Activated CD4-positive, alpha-beta memory T cell treated with anti-CD3 and anti-CD28 coated beads, Interleukin-2, amount 10 ng/mL, durations not matched to agents 7 days and 5 days (primary cell): Measurements from ENCODE around the gene CT45A9. TPM values are rescaled to one million over a fixed set of nuclear protein-coding genes. Genes with fewer than 3 reads are reported as not detected.
"Not testable (repeated sequence)": the region's sequence is repeated elsewhere in the genome, so short reads cannot be mapped to it uniquely, and the experiment has no call there.

Experiments
- CTCF ChIA-PET: fragments of 350-600 bp; sonication (Branson Sonifier 250); formaldehyde crosslinking; loops from one replicate; lab custom pipeline; 2021; ENCODE audit warnings: antibody characterized with exemption, inconsistent platforms; lab: Charles Lee
- POLR2A ChIA-PET: fragments of 350-600 bp; sonication (Branson Sonifier 250); formaldehyde crosslinking; loops from one replicate; lab custom pipeline; 2021; ENCODE audit warnings: antibody characterized with exemption; lab: Charles Lee
- DNase-seq: peaks from one replicate; pipeline ENCODE4 v3.0.0-alpha.2; 2020
- H3K27ac Mint-ChIP-seq: one replicate; pipeline ENCODE4 v1.8.0; 2021; ENCODE audit warnings: mild to moderate bottlenecking, mixed read lengths
- H3K27me3 Mint-ChIP-seq: one replicate; pipeline ENCODE4 v1.8.0; 2021; ENCODE audit warnings: mixed read lengths
- H3K36me3 Mint-ChIP-seq: one replicate; pipeline ENCODE4 v1.8.0; 2021; ENCODE audit warnings: low read depth, mixed read lengths
- H3K4me1 Mint-ChIP-seq: one replicate; pipeline ENCODE4 v1.8.0; 2021; ENCODE audit warnings: mixed read lengths
- H3K4me3 Mint-ChIP-seq: one replicate; pipeline ENCODE4 v1.8.0; 2021; ENCODE audit warnings: mild to moderate bottlenecking, mixed read lengths
- H3K9me3 Mint-ChIP-seq: one replicate; pipeline ENCODE4 v1.8.0; 2021; ENCODE audit warnings: mixed read lengths
- total RNA-seq, 2 experiments: library from RNA; stranded (reverse); gene quantifications; one replicate each; pipeline ENCODE4 v1.2.3, GENCODE V29; 2021

CT45A9 gene, protein sequence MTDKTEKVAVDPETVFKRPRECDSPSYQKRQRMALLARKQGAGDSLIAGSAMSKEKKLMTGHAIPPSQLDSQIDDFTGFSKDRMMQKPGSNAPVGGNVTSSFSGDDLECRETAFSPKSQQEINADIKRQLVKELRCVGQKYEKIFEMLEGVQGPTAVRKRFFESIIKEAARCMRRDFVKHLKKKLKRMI
- not detected for total RNA-seq

DNA sequence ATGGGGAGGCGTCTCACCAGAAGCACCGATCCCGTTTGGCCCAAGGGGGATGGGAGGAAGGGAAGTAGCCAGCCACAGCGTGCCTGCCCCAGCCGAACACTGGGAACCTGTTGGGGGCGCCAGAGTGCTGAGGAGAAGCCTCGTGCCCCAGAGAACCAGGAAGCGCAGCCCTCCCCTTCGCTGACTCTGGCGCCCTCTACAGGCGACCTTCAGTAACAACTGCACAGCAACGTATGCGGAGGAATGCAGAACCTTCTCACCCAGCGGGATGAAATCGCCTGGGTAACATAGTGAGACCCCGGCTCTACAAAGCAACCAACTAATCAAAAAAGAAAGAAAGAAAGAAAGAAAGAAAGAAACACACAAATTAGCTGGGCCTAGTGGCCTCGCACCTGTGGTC lies at the start of gene CT45A9:
Gene CT45A9 (minus strand): TSS at position 101 of the 400 bp plus-strand sequence. CDS start 3,751 bp downstream, outside the sequence.
- POLR2A ChIA-PET, H3K27me3 Mint-ChIP-seq, H3K27ac Mint-ChIP-seq, H3K4me1 Mint-ChIP-seq, H3K36me3 Mint-ChIP-seq, DNase-seq, H3K9me3 Mint-ChIP-seq, H3K4me3 Mint-ChIP-seq, CTCF ChIA-PET: not testable (repeated sequence)

DNA sequence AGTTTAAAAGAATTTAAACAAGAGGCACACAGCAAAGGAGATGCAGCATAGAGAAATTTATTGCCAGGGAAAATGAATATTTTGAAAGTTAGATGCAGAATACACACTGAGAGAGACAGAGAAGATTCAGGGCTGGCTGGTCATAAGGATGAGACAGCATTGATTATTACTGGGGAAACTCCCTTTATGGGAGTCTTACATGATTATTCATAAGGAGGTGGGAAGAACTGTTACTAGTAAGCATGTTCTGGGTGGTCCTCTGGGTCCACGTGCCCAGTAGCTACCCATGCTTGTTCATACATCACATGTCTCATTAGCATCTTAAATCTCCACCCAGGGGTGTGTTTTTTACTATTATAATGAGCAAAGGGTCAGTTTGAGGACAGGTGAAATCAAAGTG lies 48.9 kb upstream of the CT45A9 start:
- DNase-seq, H3K36me3 Mint-ChIP-seq, H3K9me3 Mint-ChIP-seq, POLR2A ChIA-PET, CTCF ChIA-PET, H3K4me3 Mint-ChIP-seq, H3K27ac Mint-ChIP-seq, H3K27me3 Mint-ChIP-seq, H3K4me1 Mint-ChIP-seq: not testable (repeated sequence)

DNA sequence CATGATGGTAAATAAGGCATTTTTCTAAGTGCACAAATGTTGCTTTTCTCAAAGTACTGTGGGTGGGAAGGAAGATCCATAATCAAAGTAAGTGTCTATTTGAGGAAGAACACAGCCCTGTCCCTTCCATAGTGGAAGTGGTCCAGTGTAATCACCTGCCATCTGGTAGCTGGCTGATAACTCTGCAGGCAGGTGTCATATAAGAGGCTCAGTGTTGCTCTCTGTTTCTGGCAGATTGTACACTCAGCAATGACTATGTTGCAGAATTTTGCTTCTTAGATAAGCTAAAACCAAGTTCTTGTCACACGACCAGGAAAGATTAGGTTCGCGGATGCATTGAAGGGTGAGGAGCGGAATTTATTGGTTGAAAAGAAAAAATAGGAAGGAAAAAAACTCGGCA lies 42.8 kb upstream of the CT45A9 start:
- CTCF ChIA-PET = no interaction called here
- no peak for DNase-seq
- Mint-ChIP-seq H3K36me3 (no peaks in the 10 kb centered on the region), H3K9me3 (no peaks in the 10 kb centered on the region), H3K4me3 (no peak overlapping the region), H3K4me1 (no peaks in the 10 kb centered on the region), H3K27me3 (peaks cover 2% of the 10 kb centered on the region), H3K27ac (no peak overlapping the region)
- POLR2A ChIA-PET = no interaction called here

DNA sequence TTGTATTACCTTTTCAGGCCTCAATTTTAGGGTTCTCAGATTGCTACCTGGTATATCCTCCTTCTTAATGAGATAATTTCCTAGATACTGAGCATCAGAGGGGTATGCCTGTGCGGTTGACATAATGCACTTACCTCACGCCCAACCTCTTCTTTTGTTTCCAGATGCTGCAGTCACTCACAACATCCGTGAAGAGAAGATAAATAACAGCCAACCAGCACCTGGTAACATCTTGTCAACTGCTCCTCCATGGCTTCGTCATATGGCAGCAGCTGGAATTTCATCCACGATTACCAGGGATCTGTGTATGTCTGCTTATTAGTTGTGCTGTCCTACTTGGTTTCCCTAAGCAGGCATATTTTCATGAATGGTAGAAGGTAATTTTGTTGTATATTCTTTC lies 38.6 kb upstream of the CT45A9 start:
- Mint-ChIP-seq H3K27ac (no peak overlapping the region), H3K4me3 (no peak overlapping the region), H3K9me3 (no peaks in the 10 kb centered on the region), H3K4me1 (no peaks in the 10 kb centered on the region), H3K36me3 (no peaks in the 10 kb centered on the region), H3K27me3 (peaks cover 2% of the 10 kb centered on the region)
- no peak for DNase-seq
- CTCF ChIA-PET = no interaction called here
- POLR2A ChIA-PET = no interaction called here

DNA sequence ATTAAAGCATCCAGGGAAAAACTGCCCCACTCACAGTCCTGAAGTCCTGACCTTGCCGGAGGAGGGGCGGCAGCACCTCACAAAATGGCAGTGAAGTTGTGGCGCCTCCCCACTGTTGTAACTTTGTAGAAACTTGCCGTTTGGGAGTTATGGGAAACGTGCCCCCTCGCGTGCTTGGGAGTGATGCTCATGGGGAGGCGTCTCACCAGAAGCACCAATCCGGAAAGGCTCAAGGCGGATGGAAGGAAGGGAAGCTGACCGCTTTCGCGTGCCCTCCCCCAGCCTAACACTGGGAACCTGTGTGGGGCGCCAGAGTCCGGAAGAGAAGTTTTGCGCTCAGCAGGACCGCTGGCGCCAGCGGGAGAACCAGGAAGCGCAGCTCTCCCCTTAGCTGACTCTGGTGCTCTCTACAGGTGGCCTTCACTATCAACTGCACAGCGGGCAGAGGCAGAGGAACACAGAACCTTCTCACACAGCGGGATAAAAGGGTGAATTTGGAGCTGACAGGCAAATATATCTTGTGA lies 21.7 kb upstream of the CT45A9 start, which contains the start of the genes CT45A10 and SAGE1:
Gene CT45A10 (minus strand): TSS at position 151 of the 524 bp plus-strand sequence. CDS start 8,100 bp downstream, outside the sequence.
Gene SAGE1 (plus strand): TSS at position 423 of the 524 bp plus-strand sequence. CDS start 2,527 bp downstream, outside the sequence.
- Mint-ChIP-seq H3K4me3 (no peak within 1 kb of the TSS), H3K9me3 (no peaks in the 10 kb centered on the region), H3K4me1 (no peaks in the 10 kb centered on the region), H3K27ac (no peak within 1 kb of the TSS), H3K36me3 (no peaks in the 10 kb centered on the region), H3K27me3 (no peaks in the 10 kb centered on the region)
- ChIA-PET CTCF (no interaction called here), POLR2A (no interaction called here)
- no peak for DNase-seq

DNA sequence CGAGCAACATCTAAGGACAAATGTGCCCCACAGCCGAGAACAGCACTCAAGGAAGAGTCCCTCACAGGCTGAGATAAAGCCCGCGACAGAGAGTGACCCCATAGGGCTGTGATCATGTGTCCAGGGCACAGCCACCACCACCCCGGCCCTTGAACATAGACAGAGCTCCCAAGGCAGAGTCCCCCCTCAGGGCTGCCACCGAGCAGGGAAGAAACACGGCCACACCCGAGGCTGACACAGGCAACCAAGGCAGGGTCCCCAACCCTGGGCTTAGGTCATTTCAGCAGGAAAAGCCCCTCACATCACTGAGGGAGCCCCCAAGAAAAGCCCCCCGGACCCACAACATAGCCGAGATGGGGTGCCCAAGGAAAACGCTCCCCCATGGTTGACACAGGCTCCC lies 21.2 kb upstream of the CT45A9 start:
- Mint-ChIP-seq H3K9me3 (no peaks in the 10 kb centered on the region), H3K4me1 (no peaks in the 10 kb centered on the region), H3K4me3 (no peak overlapping the region), H3K27me3 (no peaks in the 10 kb centered on the region), H3K36me3 (no peaks in the 10 kb centered on the region), H3K27ac (no peak overlapping the region)
- CTCF ChIA-PET = no interaction called here
- DNase-seq = no peak
- POLR2A ChIA-PET = no interaction called here

DNA sequence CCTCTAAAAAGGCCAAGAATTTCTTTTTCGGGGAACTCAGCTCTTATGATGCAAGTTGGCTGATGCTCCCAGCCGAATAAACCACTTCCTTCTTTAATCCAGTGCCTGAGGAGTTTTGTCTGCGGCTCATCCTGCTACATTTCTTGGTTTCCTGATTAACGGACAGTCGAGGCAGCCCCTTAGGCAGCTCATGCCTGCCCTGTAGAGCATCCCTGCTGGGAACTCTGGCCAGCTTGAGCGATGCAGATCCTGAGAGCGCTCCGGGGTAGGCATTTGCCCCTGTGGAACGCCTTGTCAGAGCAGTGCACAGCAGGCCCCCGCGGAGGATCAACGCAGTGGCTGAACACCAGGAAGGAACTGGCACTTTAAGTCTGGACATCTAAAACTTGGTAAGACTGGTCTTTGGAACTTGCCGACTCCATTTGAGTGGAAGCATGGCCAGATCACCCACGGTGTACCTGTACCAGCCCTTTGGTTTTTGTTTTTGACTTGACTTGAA lies 18.5 kb upstream of the CT45A9 start:
- DNase-seq = no peak
- no peaks in the 10 kb centered on the region for H3K4me1 Mint-ChIP-seq
- CTCF ChIA-PET = no interaction called here
- no peak overlapping the region for H3K4me3 Mint-ChIP-seq
- no peaks in the 10 kb centered on the region for H3K27me3 Mint-ChIP-seq
- POLR2A ChIA-PET = no interaction called here
- no peaks in the 10 kb centered on the region for H3K36me3 Mint-ChIP-seq
- H3K9me3 Mint-ChIP-seq = no peaks in the 10 kb centered on the region
- H3K27ac Mint-ChIP-seq = no peak overlapping the region

DNA sequence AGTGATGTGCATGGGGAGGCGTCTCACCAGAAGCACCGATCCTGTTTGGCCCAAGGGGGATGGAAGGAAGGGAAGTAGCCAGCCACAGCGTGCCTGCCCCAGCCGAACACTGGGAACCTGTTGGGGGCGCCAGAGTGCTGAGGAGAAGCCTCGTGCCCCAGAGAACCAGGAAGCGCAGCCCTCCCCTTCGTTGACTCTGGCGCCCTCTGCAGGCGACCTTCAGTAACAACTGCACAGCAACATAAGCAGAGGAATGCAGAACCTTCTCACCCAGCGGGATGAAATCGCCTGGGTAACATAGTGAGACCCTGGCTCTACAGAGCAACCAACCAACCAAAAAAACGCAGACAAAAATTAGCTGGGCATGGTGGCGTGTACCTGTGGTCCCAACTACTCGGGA lies 17.4 kb upstream of the CT45A9 start:
- POLR2A ChIA-PET, H3K36me3 Mint-ChIP-seq, H3K4me3 Mint-ChIP-seq, CTCF ChIA-PET, H3K27me3 Mint-ChIP-seq, H3K9me3 Mint-ChIP-seq, H3K27ac Mint-ChIP-seq, H3K4me1 Mint-ChIP-seq: not testable (repeated sequence)
- DNase-seq = peak; percentile 39

DNA sequence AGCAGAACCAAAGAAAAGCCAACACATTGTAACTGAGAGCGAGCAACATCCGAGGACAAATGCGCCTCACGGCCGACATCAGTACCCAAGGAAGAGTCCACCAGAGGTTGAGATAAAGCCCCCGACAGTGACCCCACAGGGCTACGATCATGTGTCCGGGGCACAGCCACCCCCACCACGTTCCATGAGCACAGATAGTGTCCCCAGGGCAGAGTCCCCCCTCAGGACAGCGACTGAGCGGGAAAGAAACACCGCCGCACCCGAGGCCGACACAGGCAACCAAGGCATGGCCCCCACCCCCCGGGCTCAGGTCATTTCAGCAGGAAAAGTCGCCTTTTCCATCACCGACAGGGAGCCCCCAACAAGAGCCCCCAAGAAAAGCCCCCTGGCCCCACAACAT lies 16.6 kb upstream of the CT45A9 start:
- H3K4me1 Mint-ChIP-seq, H3K36me3 Mint-ChIP-seq, H3K4me3 Mint-ChIP-seq, H3K27ac Mint-ChIP-seq, POLR2A ChIA-PET, H3K27me3 Mint-ChIP-seq, H3K9me3 Mint-ChIP-seq, CTCF ChIA-PET: not testable (repeated sequence)
- peak; percentile 15 for DNase-seq

DNA sequence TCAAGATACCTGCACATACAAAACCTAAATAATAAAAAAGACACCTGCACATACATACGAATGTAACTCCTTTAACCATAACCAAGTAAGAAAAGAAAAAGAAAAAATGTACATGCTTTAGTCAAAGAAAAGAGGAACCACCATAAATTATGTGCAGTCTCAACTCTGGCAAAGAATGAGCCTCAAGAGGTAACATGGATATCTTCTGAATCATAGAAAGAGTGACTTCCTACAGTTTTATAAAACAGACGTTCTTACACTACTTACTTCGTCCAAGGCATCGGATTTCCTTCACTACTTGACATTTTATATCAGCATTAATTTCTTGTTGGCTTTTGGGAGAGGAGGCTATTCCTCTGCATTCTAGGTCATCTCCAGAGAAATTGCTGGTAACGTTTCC lies 11.1 kb upstream of the CT45A9 start:
- H3K4me1 Mint-ChIP-seq, H3K4me3 Mint-ChIP-seq, DNase-seq, POLR2A ChIA-PET, H3K27me3 Mint-ChIP-seq, H3K36me3 Mint-ChIP-seq, H3K27ac Mint-ChIP-seq, H3K9me3 Mint-ChIP-seq, CTCF ChIA-PET: not testable (repeated sequence)

DNA sequence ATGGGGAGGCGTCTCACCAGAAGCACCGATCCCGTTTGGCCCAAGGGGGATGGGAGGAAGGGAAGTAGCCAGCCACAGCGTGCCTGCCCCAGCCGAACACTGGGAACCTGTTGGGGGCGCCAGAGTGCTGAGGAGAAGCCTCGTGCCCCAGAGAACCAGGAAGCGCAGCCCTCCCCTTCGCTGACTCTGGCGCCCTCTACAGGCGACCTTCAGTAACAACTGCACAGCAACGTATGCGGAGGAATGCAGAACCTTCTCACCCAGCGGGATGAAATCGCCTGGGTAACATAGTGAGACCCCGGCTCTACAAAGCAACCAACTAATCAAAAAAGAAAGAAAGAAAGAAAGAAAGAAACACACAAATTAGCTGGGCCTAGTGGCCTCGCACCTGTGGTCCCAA lies 17.2 kb downstream of the CT45A9 start, which contains the start of gene CT45A8:
Gene CT45A8 (minus strand): TSS at position 101 of the 400 bp plus-strand sequence. CDS start 3,755 bp downstream, outside the sequence.
- DNase-seq, CTCF ChIA-PET, H3K9me3 Mint-ChIP-seq, H3K27me3 Mint-ChIP-seq, H3K27ac Mint-ChIP-seq, H3K36me3 Mint-ChIP-seq, POLR2A ChIA-PET, H3K4me1 Mint-ChIP-seq, H3K4me3 Mint-ChIP-seq: not testable (repeated sequence)

DNA sequence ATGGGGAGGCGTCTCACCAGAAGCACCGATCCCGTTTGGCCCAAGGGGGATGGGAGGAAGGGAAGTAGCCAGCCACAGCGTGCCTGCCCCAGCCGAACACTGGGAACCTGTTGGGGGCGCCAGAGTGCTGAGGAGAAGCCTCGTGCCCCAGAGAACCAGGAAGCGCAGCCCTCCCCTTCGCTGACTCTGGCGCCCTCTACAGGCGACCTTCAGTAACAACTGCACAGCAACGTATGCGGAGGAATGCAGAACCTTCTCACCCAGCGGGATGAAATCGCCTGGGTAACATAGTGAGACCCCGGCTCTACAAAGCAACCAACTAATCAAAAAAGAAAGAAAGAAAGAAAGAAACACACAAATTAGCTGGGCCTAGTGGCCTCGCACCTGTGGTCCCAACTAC lies 34.4 kb downstream of the CT45A9 start, which contains the start of gene CT45A7:
Gene CT45A7 (minus strand): TSS at position 101 of the 400 bp plus-strand sequence. CDS start 3,747 bp downstream, outside the sequence.
- DNase-seq, H3K27ac Mint-ChIP-seq, H3K27me3 Mint-ChIP-seq, POLR2A ChIA-PET, H3K36me3 Mint-ChIP-seq, H3K9me3 Mint-ChIP-seq, H3K4me1 Mint-ChIP-seq, CTCF ChIA-PET, H3K4me3 Mint-ChIP-seq: not testable (repeated sequence)

DNA sequence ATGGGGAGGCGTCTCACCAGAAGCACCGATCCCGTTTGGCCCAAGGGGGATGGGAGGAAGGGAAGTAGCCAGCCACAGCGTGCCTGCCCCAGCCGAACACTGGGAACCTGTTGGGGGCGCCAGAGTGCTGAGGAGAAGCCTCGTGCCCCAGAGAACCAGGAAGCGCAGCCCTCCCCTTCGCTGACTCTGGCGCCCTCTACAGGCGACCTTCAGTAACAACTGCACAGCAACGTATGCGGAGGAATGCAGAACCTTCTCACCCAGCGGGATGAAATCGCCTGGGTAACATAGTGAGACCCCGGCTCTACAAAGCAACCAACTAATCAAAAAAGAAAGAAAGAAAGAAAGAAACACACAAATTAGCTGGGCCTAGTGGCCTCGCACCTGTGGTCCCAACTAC lies 51.7 kb downstream of the CT45A9 start, which contains the start of gene CT45A2:
Gene CT45A2 (minus strand): TSS at position 101 of the 400 bp plus-strand sequence. CDS start 3,747 bp downstream, outside the sequence.
- CTCF ChIA-PET, POLR2A ChIA-PET, DNase-seq: not testable (repeated sequence)

More for the DNA sequence above, 51.7 kb downstream of the CT45A9 start, which contains the start of gene CT45A2:
- not testable (repeated sequence) for H3K27ac Mint-ChIP-seq, H3K27me3 Mint-ChIP-seq, H3K4me3 Mint-ChIP-seq, H3K9me3 Mint-ChIP-seq, H3K4me1 Mint-ChIP-seq, H3K36me3 Mint-ChIP-seq
